GM19351 (cell line): ENCODE data around the gene SCAI.

Experiments used
- ATAC-seq: cut with Tn5 transposase; IDR thresholded peaks from one replicate; pipeline ENCODE4 v1.9.1; 2021; ENCODE audit warnings: mild to moderate bottlenecking, moderate library complexity; ENCODE audit not compliant: unreplicated experiment

The SCAI gene

DNA sequence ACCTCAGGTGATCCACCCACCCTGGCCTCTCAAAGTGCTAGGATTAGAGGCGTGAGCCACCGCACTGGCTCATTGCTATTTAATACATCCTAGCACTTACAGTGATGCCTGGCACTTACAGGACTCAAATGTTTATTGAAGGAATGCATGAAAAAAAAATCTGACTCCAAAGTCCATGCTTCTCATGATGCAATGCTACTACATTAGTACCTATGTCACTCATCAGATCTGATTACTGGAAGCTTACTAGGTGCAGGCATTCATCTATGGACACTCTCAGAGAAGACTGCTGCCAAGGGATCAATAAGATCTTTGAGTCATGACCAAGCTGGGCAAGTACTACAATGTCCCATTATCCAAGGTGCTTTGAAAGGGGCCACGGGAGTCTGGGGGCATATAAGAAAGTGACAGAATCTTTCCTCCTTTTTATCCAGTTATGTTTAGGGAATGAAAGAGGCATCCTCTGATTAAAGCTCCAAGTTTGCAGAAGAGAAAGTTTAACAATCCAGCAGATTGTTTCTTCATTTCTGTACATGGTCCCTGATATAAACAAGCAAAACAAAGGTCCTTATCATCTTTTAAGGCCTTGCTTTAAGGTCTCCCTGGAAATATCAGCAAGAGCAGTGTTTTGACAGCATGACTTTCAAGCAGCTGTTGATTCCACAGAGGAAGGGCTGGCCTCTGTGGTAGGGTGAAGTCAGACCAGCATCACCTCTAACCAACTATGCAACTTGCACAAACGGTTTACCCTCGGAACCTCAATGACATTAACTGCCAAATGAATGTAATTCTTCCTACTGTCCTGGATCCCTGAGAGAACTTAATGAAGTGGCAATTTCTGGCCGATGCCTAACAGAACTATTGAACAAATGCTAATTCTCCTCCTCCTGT, 245.5 kb downstream of the SCAI start:
- ATAC-seq: no peak

GRCh38 chr9:124894741-124895170, 248.6 kb downstream of the SCAI start:
- ATAC-seq: no peak

- ATAC-seq: no peak
Observed at GRCh38 chr9:124894035-124894740, 249.1 kb downstream of the SCAI start.
